ENCODE measurements around the gene MMGT1.
"Not testable (repeated sequence)": the region's sequence is repeated elsewhere in the genome, so short reads cannot be mapped to it uniquely, and the experiment has no call there.

Gene MMGT1

DNA sequence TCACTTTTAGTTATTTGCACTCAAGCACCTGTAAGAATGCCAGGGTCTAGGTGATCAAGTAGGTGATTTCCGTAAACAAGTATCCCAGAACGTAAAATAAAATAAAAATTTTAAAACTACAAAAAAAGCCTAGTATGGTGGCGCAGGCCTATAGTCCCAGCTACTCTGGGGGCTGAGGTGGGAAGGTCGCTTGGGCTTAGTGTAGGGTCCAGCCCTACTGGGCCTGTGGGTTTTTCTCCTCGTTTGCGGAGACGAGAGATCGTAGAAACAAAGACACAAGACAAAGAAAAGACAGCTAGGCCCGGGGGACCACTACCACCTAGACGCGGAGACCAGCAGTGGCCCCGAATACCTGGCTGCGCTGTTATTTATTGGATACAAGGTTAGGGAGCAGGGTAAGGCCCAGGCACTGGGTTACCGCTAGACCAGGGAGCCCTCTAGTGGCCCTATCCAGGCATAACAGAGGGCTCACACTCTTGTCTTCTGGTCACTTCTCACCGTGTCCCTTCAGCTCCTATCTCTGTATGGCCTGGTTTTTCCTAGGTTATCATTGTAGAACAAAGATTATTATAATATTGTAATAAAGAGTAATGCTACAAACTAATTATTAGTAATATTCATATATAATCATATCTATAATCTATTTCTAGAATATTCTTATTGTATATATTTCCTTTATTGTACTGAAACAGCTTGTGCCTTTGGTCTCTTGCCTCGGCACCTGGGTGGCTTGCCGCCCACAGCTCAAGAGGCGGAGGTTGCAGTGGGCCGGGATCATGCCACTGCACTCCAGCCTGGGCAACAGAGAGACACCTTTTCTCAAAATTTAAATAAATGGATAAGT, 41.9 kb downstream of the MMGT1 start:
- Histone ChIP-seq H3K4me3 (ENCODE audit: low read depth in 1 of 2, low read length in 2 of 2) (no peak overlapping the region), H3K36me3 (ENCODE audit: control insufficient read depth in 1 of 2, insufficient read depth in 2 of 2, low read length in 2 of 2) (no peaks in the 10 kb centered on the region), H3K9ac (ENCODE audit: low read depth in 1 of 2, low read length in 2 of 2) (no peak overlapping the region), H3K9me3 (ENCODE audit: control insufficient read depth in 1 of 2, low read length in 2 of 2) (no peaks in the 10 kb centered on the region), H3K27me3 (ENCODE audit: control insufficient read depth in 1 of 2, insufficient read depth in 2 of 2, low read length in 2 of 2) (no peaks in the 10 kb centered on the region), H3K27ac (ENCODE audit: low read depth, low read length) (no peak overlapping the region), H3K4me1 (ENCODE audit: control insufficient read depth in 1 of 2, insufficient read depth in 2 of 2, low read length in 2 of 2) (no peaks in the 10 kb centered on the region)

GRCh38 chrX:135927897-135928296, 45.9 kb downstream of the MMGT1 start:
- H3K4me1 ChIP-seq (ENCODE audit: control insufficient read depth in 1 of 2, insufficient read depth in 2 of 2, low read length in 2 of 2) = no peaks in the 10 kb centered on the region
- no peaks in the 10 kb centered on the region for H3K36me3 ChIP-seq (ENCODE audit: control insufficient read depth in 1 of 2, insufficient read depth in 2 of 2, low read length in 2 of 2)
- H3K27ac ChIP-seq (ENCODE audit: low read depth, low read length) = no peak overlapping the region
- no peaks in the 10 kb centered on the region for H3K9me3 ChIP-seq (ENCODE audit: control insufficient read depth in 1 of 2, low read length in 2 of 2)
- no peak overlapping the region for H3K4me3 ChIP-seq (ENCODE audit: low read depth in 1 of 2, low read length in 2 of 2)
- H3K27me3 ChIP-seq (ENCODE audit: control insufficient read depth in 1 of 2, insufficient read depth in 2 of 2, low read length in 2 of 2) = no peaks in the 10 kb centered on the region
- no peak overlapping the region for H3K9ac ChIP-seq (ENCODE audit: low read depth in 1 of 2, low read length in 2 of 2)

DNA sequence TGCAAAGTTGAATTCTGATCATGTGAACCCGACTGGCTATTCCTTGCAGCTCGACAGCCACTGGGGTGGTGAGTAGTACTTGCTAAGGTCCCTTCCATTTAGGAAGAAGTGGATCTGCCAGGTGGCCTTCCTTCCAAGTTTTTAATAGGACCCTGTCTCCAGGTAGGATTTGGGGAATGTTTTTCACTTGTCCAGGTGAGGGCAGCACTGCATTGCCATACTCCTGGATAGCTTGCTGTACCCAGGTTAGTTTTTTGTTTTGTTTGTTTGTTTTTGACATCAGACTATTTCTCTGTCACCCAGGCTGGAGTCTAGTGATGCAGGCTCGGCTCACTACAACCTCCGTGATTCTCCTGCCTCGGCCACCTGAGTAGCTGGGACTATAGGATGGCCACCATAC, 50.4 kb downstream of the MMGT1 start:
- H3K4me3 ChIP-seq (ENCODE audit: low read depth in 1 of 2, low read length in 2 of 2) = no peak overlapping the region
- no peaks in the 10 kb centered on the region for H3K27me3 ChIP-seq (ENCODE audit: control insufficient read depth in 1 of 2, insufficient read depth in 2 of 2, low read length in 2 of 2)
- H3K36me3 ChIP-seq (ENCODE audit: control insufficient read depth in 1 of 2, insufficient read depth in 2 of 2, low read length in 2 of 2) = no peaks in the 10 kb centered on the region
- H3K9me3 ChIP-seq (ENCODE audit: control insufficient read depth in 1 of 2, low read length in 2 of 2) = no peaks in the 10 kb centered on the region
- H3K27ac ChIP-seq (ENCODE audit: low read depth, low read length) = no peak overlapping the region
- H3K4me1 ChIP-seq (ENCODE audit: control insufficient read depth in 1 of 2, insufficient read depth in 2 of 2, low read length in 2 of 2) = no peaks in the 10 kb centered on the region
- no peak overlapping the region for H3K9ac ChIP-seq (ENCODE audit: low read depth in 1 of 2, low read length in 2 of 2)

- not testable (repeated sequence) for H3K27ac ChIP-seq (ENCODE audit: low read depth, low read length); H3K9me3 ChIP-seq (ENCODE audit: control insufficient read depth in 1 of 2, low read length in 2 of 2); H3K4me1 ChIP-seq (ENCODE audit: control insufficient read depth in 1 of 2, insufficient read depth in 2 of 2, low read length in 2 of 2); H3K4me3 ChIP-seq (ENCODE audit: low read depth in 1 of 2, low read length in 2 of 2); H3K27me3 ChIP-seq (ENCODE audit: control insufficient read depth in 1 of 2, insufficient read depth in 2 of 2, low read length in 2 of 2); H3K36me3 ChIP-seq (ENCODE audit: control insufficient read depth in 1 of 2, insufficient read depth in 2 of 2, low read length in 2 of 2); H3K9ac ChIP-seq (ENCODE audit: low read depth in 1 of 2, low read length in 2 of 2)
Measured at GRCh38 chrX:135920516-135920915, 53.3 kb downstream of the MMGT1 start.

- Histone ChIP-seq H3K4me3 (ENCODE audit: low read depth in 1 of 2, low read length in 2 of 2) (no peak overlapping the region), H3K27ac (ENCODE audit: low read depth, low read length) (no peak overlapping the region), H3K36me3 (ENCODE audit: control insufficient read depth in 1 of 2, insufficient read depth in 2 of 2, low read length in 2 of 2) (no peaks in the 10 kb centered on the region), H3K9ac (ENCODE audit: low read depth in 1 of 2, low read length in 2 of 2) (no peak overlapping the region), H3K9me3 (ENCODE audit: control insufficient read depth in 1 of 2, low read length in 2 of 2) (no peaks in the 10 kb centered on the region), H3K4me1 (ENCODE audit: control insufficient read depth in 1 of 2, insufficient read depth in 2 of 2, low read length in 2 of 2) (no peaks in the 10 kb centered on the region), H3K27me3 (ENCODE audit: control insufficient read depth in 1 of 2, insufficient read depth in 2 of 2, low read length in 2 of 2) (no peaks in the 10 kb centered on the region)
Measured at GRCh38 chrX:135914404-135914803, 59.4 kb downstream of the MMGT1 start.

Measured in duodenal mucosa (tissue), 2 donors.